Sigmoid colon (tissue), 4 donors: ENCODE data around the gene PAPOLA.

Experiments used
- CTCF ChIP-seq, 4 experiments: fragments of 450-650 bp in 3 of 4; fragments of 200-600 bp in 1 of 4; IDR thresholded peaks; one replicate each; pipeline ENCODE4 v1.5.1; 2016 to 2019; ENCODE audit warnings: antibody characterized with exemption in 4 of 4, mild to moderate bottlenecking in 3 of 4, moderate library complexity in 2 of 4
- EP300 ChIP-seq, 4 donors: sonication (generic); formaldehyde crosslinking; IDR thresholded peaks; one replicate each; pipeline ENCODE4 v1.6.1; 2017; ENCODE audit warnings: antibody characterized with exemption in 4 of 4
- POLR2A ChIP-seq, 2 donors: fragments of 450-650 bp; IDR thresholded peaks; one replicate each; pipeline ENCODE4 v1.6.1; 2016; ENCODE audit warnings: antibody characterized with exemption in 2 of 2, mild to moderate bottlenecking in 2 of 2, moderate library complexity in 2 of 2
- POLR2AphosphoS5 ChIP-seq, 4 donors: sonication (generic); formaldehyde crosslinking; IDR thresholded peaks; one replicate each; pipeline ENCODE4 v1.6.1; 2017; ENCODE audit warnings: antibody characterized with exemption in 4 of 4

GRCh38 chr14:96554315-96554910, 52.2 kb downstream of the PAPOLA start:
- TF ChIP-seq CTCF (IDR thresholded peaks at IDR 0.05) (no peak), POLR2A (IDR thresholded peaks at IDR 0.05) (no peak), EP300 (IDR thresholded peaks at IDR 0.05) (no peak), POLR2AphosphoS5 (IDR thresholded peaks at IDR 0.05) (no peak)
